CD4-positive, CD25-positive, alpha-beta regulatory T cell (primary cell): ENCODE results near the gene PLIN4. TPM values are rescaled to one million over a fixed set of nuclear protein-coding genes. Genes with fewer than 3 reads are reported as not detected.

Experiments
- ATAC-seq, 2 donors: fragments of 150-1000 bp; cut with Tn5 transposase; one replicate each; pipeline ENCODE4 v1.10.0; 2021; ENCODE audit warnings: low read depth in 2 of 2, moderate number of reproducible peaks in 2 of 2, moderate library complexity in 1 of 2
- DNase-seq, 3 donors: peaks; one replicate each; pipeline versions ENCODE4 v3.0.0 to v3.0.0-alpha.2; 2012 to 2022; ENCODE audit warnings: mixed read lengths in 1 of 3
- H3K27ac ChIP-seq: one replicate; pipeline ENCODE4 v1.7.0; 2013; ENCODE audit warnings: mild to moderate bottlenecking, low read length; ENCODE audit not compliant: insufficient read depth, poor library complexity, severe bottlenecking
- H3K27me3 ChIP-seq: one replicate; pipeline ENCODE4 v1.7.0; 2013; ENCODE audit warnings: low read length; ENCODE audit not compliant: control insufficient read depth, insufficient read depth
- H3K36me3 ChIP-seq: one replicate; pipeline ENCODE4 v1.7.0; 2013; ENCODE audit warnings: mild to moderate bottlenecking, low read length, moderate library complexity; ENCODE audit not compliant: control insufficient read depth, insufficient read depth
- H3K4me1 ChIP-seq: 2 replicates; pipeline ENCODE4 v1.7.0; 2013; ENCODE audit warnings: mild to moderate bottlenecking, low read length; ENCODE audit not compliant: insufficient read depth, control insufficient read depth, poor library complexity, severe bottlenecking
- H3K4me3 ChIP-seq: one replicate; pipeline ENCODE4 v1.7.0; 2013; ENCODE audit warnings: low read depth, mild to moderate bottlenecking, low read length, moderate library complexity
- H3K9me3 ChIP-seq, 2 experiments: 1 replicate in 1 of 2; 2 replicates in 1 of 2; pipeline ENCODE4 v1.7.0; 2013; ENCODE audit warnings: low read length in 2 of 2, mild to moderate bottlenecking in 1 of 2, moderate library complexity in 1 of 2; ENCODE audit not compliant: control insufficient read depth in 2 of 2
- H3K27ac Mint-ChIP-seq, 3 donors: one replicate each; pipeline ENCODE4 v1.8.0; 2020 to 2022; ENCODE audit warnings: mild to moderate bottlenecking in 3 of 3, mixed read lengths in 3 of 3, moderate library complexity in 2 of 3
- H3K27me3 Mint-ChIP-seq: one replicate; pipeline ENCODE4 v1.8.0; 2022; ENCODE audit warnings: mild to moderate bottlenecking, mixed read lengths
- H3K36me3 Mint-ChIP-seq: one replicate; pipeline ENCODE4 v1.8.0; 2020; ENCODE audit warnings: mixed read lengths
- H3K4me1 Mint-ChIP-seq, 4 donors: one replicate each; pipeline ENCODE4 v1.8.0; 2020 to 2022; ENCODE audit warnings: mixed read lengths in 4 of 4, mild to moderate bottlenecking in 1 of 4
- H3K4me3 Mint-ChIP-seq, 4 donors: one replicate each; pipeline ENCODE4 v1.8.0; 2020 to 2022; ENCODE audit warnings: mild to moderate bottlenecking in 4 of 4, mixed read lengths in 4 of 4, moderate library complexity in 3 of 4
- H3K9me3 Mint-ChIP-seq, 7 donors: one replicate each; pipeline ENCODE4 v1.8.0; 2020 to 2022; ENCODE audit warnings: mixed read lengths in 7 of 7, mild to moderate bottlenecking in 3 of 7, moderate library complexity in 2 of 7
- polyA plus RNA-seq, 4 donors: library from polyadenylated mRNA; unstranded; fragments of 300-500 nt; fragmentation: Illumina TruSeq; gene quantifications; one replicate each; pipeline ENCODE4 v1.2.3, GENCODE V29; 2021
- total RNA-seq: library from RNA; stranded (reverse); gene quantifications from one replicate; pipeline ENCODE4 v1.2.3, GENCODE V29; 2022

PLIN4 gene
- total and polyA plus RNA-seq, 5 donors from 2014 or later = 0.02 to 0.13 (median 0.05) TPM; not detected in 2

GRCh38 chr19:4483385-4483784 is 34.9 kb downstream of the PLIN4 start:
- H3K27ac Mint-ChIP-seq = no peak overlapping the region
- Histone ChIP-seq H3K36me3 (peaks cover 19% of the 10 kb centered on the region), H3K27me3 (no peaks in the 10 kb centered on the region), H3K27ac (no peak overlapping the region), H3K4me3 (no peak overlapping the region), H3K9me3 (no peaks in the 10 kb centered on the region), H3K4me1 (no peaks in the 10 kb centered on the region)
- H3K36me3 Mint-ChIP-seq = peaks cover 20% of the 10 kb centered on the region
- H3K9me3 Mint-ChIP-seq = no peaks in the 10 kb centered on the region
- H3K4me1 Mint-ChIP-seq = peaks cover 0 to 4% (median 0%) of the 10 kb centered on the region in 4 donors
- ATAC-seq (no peak), DNase-seq (no peak)
- no peaks in the 10 kb centered on the region for H3K27me3 Mint-ChIP-seq
- H3K4me3 Mint-ChIP-seq = no peak overlapping the region

GRCh38 chr19:4482721-4483364 is 35.4 kb downstream of the PLIN4 start:
- no peak overlapping the region for H3K27ac ChIP-seq
- H3K4me3 ChIP-seq = no peak overlapping the region
- H3K36me3 ChIP-seq = peaks cover 18% of the 10 kb centered on the region
- ATAC-seq (no peak), DNase-seq (no peak)
- no peak overlapping the region for H3K27ac Mint-ChIP-seq
- H3K4me1 Mint-ChIP-seq = peaks cover 0 to 4% (median 0%) of the 10 kb centered on the region in 4 donors
- H3K4me1 ChIP-seq = no peaks in the 10 kb centered on the region
- H3K27me3 Mint-ChIP-seq = no peaks in the 10 kb centered on the region
- H3K9me3 ChIP-seq = no peaks in the 10 kb centered on the region
- H3K36me3 Mint-ChIP-seq = peaks cover 19% of the 10 kb centered on the region
- no peaks in the 10 kb centered on the region for H3K27me3 ChIP-seq
- no peak overlapping the region for H3K4me3 Mint-ChIP-seq
- no peaks in the 10 kb centered on the region for H3K9me3 Mint-ChIP-seq

- Histone ChIP-seq H3K36me3 (peaks cover 20% of the 10 kb centered on the region), H3K27ac (no peak overlapping the region), H3K27me3 (no peaks in the 10 kb centered on the region), H3K4me3 (no peak overlapping the region), H3K4me1 (peaks cover 25% of the 10 kb centered on the region), H3K9me3 (no peaks in the 10 kb centered on the region)
- no peaks in the 10 kb centered on the region for H3K27me3 Mint-ChIP-seq
- peaks cover 0 to 24% (median 3%) of the 10 kb centered on the region in 4 donors for H3K4me1 Mint-ChIP-seq
- H3K27ac Mint-ChIP-seq = no peak overlapping the region
- no peak overlapping the region for H3K4me3 Mint-ChIP-seq
- peaks cover 10% of the 10 kb centered on the region for H3K36me3 Mint-ChIP-seq
- no peaks in the 10 kb centered on the region for H3K9me3 Mint-ChIP-seq
- ATAC-seq (no peak), DNase-seq (no peak)
Observed at GRCh38 chr19:4477034-4477801, 41.1 kb downstream of the PLIN4 start.

- Mint-ChIP-seq H3K9me3 (no peaks in the 10 kb centered on the region), H3K27ac (peak overlapping the region in 1 of 3 donors; percentile 62), H3K4me1 (peaks cover 0 to 31% (median 7%) of the 10 kb centered on the region in 4 donors), H3K27me3 (no peaks in the 10 kb centered on the region), H3K4me3 (peak overlapping the region; percentile 25 to 81 (median 72)), H3K36me3 (peaks cover 10% of the 10 kb centered on the region)
- peaks cover 18% of the 10 kb centered on the region for H3K36me3 ChIP-seq
- ATAC-seq (no peak), DNase-seq (peak in 1 of 3 donors; percentile 39)
- H3K4me3 ChIP-seq = no peak overlapping the region
- peaks cover 30% of the 10 kb centered on the region for H3K4me1 ChIP-seq
- H3K27me3 ChIP-seq = no peaks in the 10 kb centered on the region
- H3K9me3 ChIP-seq = no peaks in the 10 kb centered on the region
- H3K27ac ChIP-seq = no peak overlapping the region
Observed at GRCh38 chr19:4474514-4475022, 43.7 kb downstream of the PLIN4 start.

- H3K36me3 Mint-ChIP-seq = peaks cover 10% of the 10 kb centered on the region
- Histone ChIP-seq H3K27ac (no peak overlapping the region), H3K36me3 (peaks cover 16% of the 10 kb centered on the region), H3K4me1 (peaks cover 30% of the 10 kb centered on the region), H3K4me3 (no peak overlapping the region), H3K9me3 (no peaks in the 10 kb centered on the region), H3K27me3 (no peaks in the 10 kb centered on the region)
- peak overlapping the region; percentile 25 to 81 (median 72) for H3K4me3 Mint-ChIP-seq
- ATAC-seq (no peak), DNase-seq (no peak)
- H3K27me3 Mint-ChIP-seq = no peaks in the 10 kb centered on the region
- no peaks in the 10 kb centered on the region for H3K9me3 Mint-ChIP-seq
- peaks cover 0 to 33% (median 7%) of the 10 kb centered on the region in 4 donors for H3K4me1 Mint-ChIP-seq
- peak overlapping the region in 2 of 3 donors; percentile 62 to 69 for H3K27ac Mint-ChIP-seq
Observed at GRCh38 chr19:4473763-4474513, 44.3 kb downstream of the PLIN4 start.

GRCh38 chr19:4473011-4473762 is 45.1 kb downstream of the PLIN4 start:
- no peak overlapping the region for H3K27ac Mint-ChIP-seq
- H3K27ac ChIP-seq = peak overlapping the region; percentile 1
- no peaks in the 10 kb centered on the region for H3K27me3 ChIP-seq
- ATAC-seq = no peak
- H3K9me3 Mint-ChIP-seq = no peaks in the 10 kb centered on the region
- no peaks in the 10 kb centered on the region for H3K9me3 ChIP-seq
- no peaks in the 10 kb centered on the region for H3K27me3 Mint-ChIP-seq
- H3K4me3 ChIP-seq = no peak overlapping the region
- DNase-seq = no peak
- peaks cover 12% of the 10 kb centered on the region for H3K36me3 ChIP-seq
- H3K36me3 Mint-ChIP-seq = peaks cover 10% of the 10 kb centered on the region
- peaks cover 30% of the 10 kb centered on the region for H3K4me1 ChIP-seq
- H3K4me1 Mint-ChIP-seq = peaks cover 0 to 33% (median 7%) of the 10 kb centered on the region in 4 donors
- H3K4me3 Mint-ChIP-seq = peak overlapping the region in 3 of 4 donors; percentile 76 to 79 (median 76)
